Lower leg skin (tissue), 4 donors: ENCODE data around the gene CREB5. TPM values are rescaled to one million over a fixed set of nuclear protein-coding genes. Genes with fewer than 3 reads are reported as not detected.

Source experiments
- DNase-seq, 2 donors: peaks; one replicate each; pipeline ENCODE4 v3.0.0-alpha.2; 2019; ENCODE audit warnings: low spot score in 2 of 2
- H3K4me3 ChIP-seq: fragments of 200-600 bp; sonication (generic); 2 replicates; pipeline ENCODE4 v1.5.1; 2017; ENCODE audit warnings: mild to moderate bottlenecking, low read depth; ENCODE audit not compliant: poor library complexity, severe bottlenecking
- POLR2A ChIP-seq, 2 donors: fragments of 450-650 bp; IDR thresholded peaks; one replicate each; pipeline ENCODE4 v1.6.1; 2016 to 2017; ENCODE audit warnings: antibody characterized with exemption in 2 of 2, mild to moderate bottlenecking in 1 of 2, moderate library complexity in 1 of 2
- WGBS, 2 donors: methylation state at CpG; one replicate each; pipeline ENCODE4 v1.1.5; 2018; 5-methylcytosine and 5-hydroxymethylcytosine counted together
- intact Hi-C: fragments of 100-400 bp; cut with DNase I; formaldehyde crosslinking; loops from one replicate; pipeline ENCODE4 v1.15.0; 2023; ENCODE audit warnings: low total_unique reads
- total RNA-seq, 4 donors: library from RNA; depleted of rRNA; stranded (reverse); fragments of >200 nt; gene quantifications; one replicate each; pipeline ENCODE4 v1.1.0, GENCODE V29; 2016
- TF ChIP-seq, protein P1 (sequence below), 3 donors: fragments of 450-650 bp; IDR thresholded peaks; one replicate each; pipeline ENCODE4 v1.5.1; 2016; ENCODE audit warnings: antibody characterized with exemption in 3 of 3, mild to moderate bottlenecking in 3 of 3, moderate library complexity in 2 of 3

Gene CREB5
- total RNA-seq, 4 donors from 2014 or later = 2.5 to 15.0 (median 5.4) TPM

DNA sequence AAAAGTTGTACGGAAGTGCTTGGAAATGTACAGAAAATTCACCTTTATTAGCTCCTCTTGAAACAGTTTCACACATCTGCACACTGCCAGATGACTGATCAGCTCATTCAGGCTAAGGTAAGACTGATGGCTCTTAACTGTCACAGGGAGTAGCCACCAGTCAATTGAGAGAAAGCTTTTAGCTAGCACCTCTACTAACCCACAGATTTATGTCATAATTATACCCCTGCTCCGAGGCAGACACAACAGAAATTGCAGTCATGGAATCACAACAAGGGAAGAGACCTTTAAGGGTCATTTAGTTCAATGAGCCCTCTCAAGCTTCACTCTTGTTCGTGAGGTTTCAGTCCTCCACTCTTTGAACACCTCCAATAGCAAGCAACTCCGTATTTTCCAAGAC, 310.4 kb downstream of the CREB5 start:
- 85 to 88% methylated on average over 4 of the region's 4 CpGs for WGBS, 2 donors
- TF ChIP-seq, protein P1, sequence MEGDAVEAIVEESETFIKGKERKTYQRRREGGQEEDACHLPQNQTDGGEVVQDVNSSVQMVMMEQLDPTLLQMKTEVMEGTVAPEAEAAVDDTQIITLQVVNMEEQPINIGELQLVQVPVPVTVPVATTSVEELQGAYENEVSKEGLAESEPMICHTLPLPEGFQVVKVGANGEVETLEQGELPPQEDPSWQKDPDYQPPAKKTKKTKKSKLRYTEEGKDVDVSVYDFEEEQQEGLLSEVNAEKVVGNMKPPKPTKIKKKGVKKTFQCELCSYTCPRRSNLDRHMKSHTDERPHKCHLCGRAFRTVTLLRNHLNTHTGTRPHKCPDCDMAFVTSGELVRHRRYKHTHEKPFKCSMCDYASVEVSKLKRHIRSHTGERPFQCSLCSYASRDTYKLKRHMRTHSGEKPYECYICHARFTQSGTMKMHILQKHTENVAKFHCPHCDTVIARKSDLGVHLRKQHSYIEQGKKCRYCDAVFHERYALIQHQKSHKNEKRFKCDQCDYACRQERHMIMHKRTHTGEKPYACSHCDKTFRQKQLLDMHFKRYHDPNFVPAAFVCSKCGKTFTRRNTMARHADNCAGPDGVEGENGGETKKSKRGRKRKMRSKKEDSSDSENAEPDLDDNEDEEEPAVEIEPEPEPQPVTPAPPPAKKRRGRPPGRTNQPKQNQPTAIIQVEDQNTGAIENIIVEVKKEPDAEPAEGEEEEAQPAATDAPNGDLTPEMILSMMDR (IDR thresholded peaks at IDR 0.05) = no peak
- intact Hi-C loops = no loop called here
- H3K4me3 ChIP-seq = no peak overlapping the region
- no peak for DNase-seq

DNA sequence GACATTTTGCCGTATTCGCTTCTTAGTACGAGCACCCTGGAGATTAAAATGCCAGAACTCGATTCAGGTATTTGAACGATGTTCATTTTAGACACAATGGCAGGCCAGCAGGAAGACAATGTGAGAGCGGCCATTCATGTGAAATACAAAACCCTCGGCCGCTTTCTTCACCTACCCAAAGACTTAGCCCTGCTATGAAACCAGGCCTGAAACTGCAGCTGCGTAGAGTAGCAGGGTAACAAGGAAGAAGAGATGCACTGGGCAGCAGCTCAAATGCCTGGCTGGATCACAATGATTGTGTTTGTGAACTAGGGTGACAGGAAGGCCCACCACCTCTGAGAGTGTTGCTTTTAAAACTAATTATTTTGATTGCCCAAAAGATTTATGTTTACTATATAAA, 311.0 kb downstream of the CREB5 start:
- WGBS, 2 donors = 92 to 94% methylated on average over 9 of the region's 9 CpGs
- no peak for TF ChIP-seq POLR2A (IDR thresholded peaks at IDR 0.05)
- TF ChIP-seq, protein P1 (IDR thresholded peaks at IDR 0.05) = no peak
- H3K4me3 ChIP-seq = no peak overlapping the region
- DNase-seq = no peak
- intact Hi-C loops = no loop called here

DNA sequence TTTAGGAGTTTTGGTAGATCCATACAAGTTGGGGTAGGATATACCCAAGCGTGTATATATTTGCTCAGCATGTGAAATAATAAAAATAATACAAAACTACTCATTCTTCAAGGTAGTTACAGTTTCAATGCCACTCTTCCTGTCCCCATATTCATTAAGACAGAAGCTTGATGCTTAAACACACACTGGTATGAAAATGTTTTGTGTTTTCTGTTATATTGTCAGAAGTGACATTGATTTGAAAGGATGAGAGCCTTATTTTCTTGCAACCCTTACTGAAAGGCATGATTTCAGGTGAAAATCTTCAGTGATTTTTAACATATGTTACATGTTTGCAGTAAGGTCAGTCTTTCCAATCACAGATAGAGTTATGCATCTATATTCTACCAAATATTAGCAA, 312.2 kb downstream of the CREB5 start:
- intact Hi-C loops = no loop called here
- TF ChIP-seq, protein P1 (IDR thresholded peaks at IDR 0.05) = no peak
- TF ChIP-seq POLR2A (IDR thresholded peaks at IDR 0.05) = no peak
- 89 to 95% methylated on average over 1 of the region's 1 CpG for WGBS, 2 donors
- no peak for DNase-seq
- no peak overlapping the region for H3K4me3 ChIP-seq

DNA sequence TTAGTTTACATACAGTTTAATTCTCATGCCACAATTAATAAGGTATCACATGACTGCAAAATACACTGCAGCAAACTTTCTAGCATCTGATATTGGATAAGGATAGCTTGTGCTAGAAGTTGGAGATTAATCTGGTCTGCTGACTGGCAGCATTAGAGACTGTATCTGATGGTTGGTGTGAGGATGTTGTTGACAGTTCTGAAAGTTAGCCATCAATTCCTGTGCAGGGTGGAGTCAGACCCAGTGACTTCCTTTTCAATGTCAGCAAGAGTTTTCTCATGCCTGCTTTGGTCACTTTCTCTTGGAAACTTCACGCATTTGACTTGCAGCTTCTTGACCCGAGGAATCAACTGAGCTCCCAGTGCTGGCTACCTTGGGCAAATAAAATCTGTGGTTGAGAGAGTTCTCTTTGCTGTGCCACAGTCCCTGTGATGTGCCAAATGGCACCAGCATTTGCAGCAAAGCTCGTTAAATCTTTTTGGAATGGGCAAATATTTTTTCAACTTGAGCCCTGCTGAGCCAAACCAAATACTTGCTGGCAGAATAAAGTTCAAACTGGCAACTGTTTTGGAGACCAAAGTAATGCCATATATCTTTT, 312.8 kb downstream of the CREB5 start:
- intact Hi-C loops = no loop called here
- no peak overlapping the region for H3K4me3 ChIP-seq
- 18 to 28% methylated on average over 3 of the region's 3 CpGs for WGBS, 2 donors
- no peak for DNase-seq
- TF ChIP-seq, protein P1 (IDR thresholded peaks at IDR 0.05) = no peak
- no peak for TF ChIP-seq POLR2A (IDR thresholded peaks at IDR 0.05)

DNA sequence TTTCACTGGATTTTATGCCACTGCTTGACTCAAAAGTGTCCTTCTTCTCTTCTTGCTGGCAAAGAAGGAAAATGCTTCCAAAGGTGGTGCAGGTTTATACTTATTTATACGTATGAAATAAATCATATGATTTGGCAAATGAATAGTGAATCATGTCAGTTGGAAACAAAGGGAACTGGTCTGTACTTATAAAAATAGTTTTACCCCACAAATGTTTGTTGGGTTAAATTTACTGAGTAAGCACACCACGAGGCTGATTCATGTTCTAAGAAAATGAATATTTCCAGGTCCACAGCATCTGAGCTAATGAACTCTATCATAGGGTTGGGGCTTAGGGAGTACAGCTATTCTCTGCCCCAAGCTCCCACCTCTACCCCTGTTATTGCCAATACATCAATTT, 313.6 kb downstream of the CREB5 start:
- intact Hi-C loops = no loop called here
- WGBS, 2 donors = 21 to 24% methylated on average over 2 of the region's 2 CpGs
- DNase-seq = no peak
- TF ChIP-seq POLR2A (IDR thresholded peaks at IDR 0.05) = no peak
- TF ChIP-seq, protein P1 (IDR thresholded peaks at IDR 0.05) = no peak
- no peak overlapping the region for H3K4me3 ChIP-seq

DNA sequence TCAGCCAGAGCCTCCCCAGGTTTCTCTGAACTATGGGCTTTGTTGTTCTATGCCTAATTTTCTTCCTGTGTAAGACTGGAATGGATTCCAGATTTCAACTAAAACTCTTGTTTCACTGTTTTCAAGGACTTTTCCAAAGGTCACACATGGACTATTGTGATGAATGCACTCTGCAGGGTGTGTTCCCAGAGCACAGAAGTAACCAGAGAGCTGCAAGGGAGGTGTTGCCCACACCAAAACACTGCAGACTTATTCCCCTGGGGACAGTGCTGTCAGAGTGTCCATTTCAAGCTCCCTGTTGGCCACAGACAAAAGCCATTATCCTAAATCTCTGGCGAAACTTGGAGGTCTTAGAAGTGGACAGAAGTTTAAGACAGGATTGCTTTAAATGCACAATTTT, 314.2 kb downstream of the CREB5 start:
- WGBS, 2 donors = 36 to 52% methylated on average over 1 of the region's 1 CpG
- TF ChIP-seq POLR2A (IDR thresholded peaks at IDR 0.05) = no peak
- TF ChIP-seq, protein P1 (IDR thresholded peaks at IDR 0.05) = no peak
- H3K4me3 ChIP-seq = no peak overlapping the region
- no peak for DNase-seq
- intact Hi-C loops = no loop called here
